ENCODE measurements around the gene SLC37A1.

DNA sequence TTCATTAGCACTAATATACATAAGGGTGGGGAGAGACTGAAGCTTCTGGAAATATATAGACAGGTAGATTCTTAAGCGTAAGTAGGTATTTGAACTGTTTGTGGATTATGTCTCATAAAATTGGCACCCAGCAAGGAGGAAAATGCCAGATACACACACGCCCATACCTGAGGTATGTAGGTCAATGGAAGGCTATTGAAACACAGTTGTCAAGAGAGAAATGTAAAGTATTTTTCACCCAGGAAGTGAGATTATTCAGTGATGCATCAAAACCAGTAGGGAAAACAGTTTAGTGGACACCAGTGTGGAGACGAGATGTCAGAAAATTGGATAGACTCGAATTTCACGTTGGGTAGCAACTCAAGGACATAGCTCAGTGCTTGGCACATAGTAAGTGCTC is 12.9 kb upstream of the SLC37A1 start:
- TF ChIP-seq ELF1 (IDR thresholded peaks at IDR 0.05; ENCODE audit: borderline replicate concordance, low read depth) (no peak), POLR2AphosphoS5 (IDR thresholded peaks at IDR 0.05; ENCODE audit: low read depth, low read length) (no peak), POLR2A (IDR thresholded peaks at IDR 0.05; ENCODE audit: borderline replicate concordance, extremely low read depth, insufficient read depth, insufficient read length) (no peak), SRF (IDR thresholded peaks at IDR 0.05; ENCODE audit: low read depth) (no peak)
- TF ChIP-seq, protein P1, sequence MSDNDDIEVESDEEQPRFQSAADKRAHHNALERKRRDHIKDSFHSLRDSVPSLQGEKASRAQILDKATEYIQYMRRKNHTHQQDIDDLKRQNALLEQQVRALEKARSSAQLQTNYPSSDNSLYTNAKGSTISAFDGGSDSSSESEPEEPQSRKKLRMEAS (IDR thresholded peaks at IDR 0.05) = no peak
- TF ChIP-seq, protein P2, sequence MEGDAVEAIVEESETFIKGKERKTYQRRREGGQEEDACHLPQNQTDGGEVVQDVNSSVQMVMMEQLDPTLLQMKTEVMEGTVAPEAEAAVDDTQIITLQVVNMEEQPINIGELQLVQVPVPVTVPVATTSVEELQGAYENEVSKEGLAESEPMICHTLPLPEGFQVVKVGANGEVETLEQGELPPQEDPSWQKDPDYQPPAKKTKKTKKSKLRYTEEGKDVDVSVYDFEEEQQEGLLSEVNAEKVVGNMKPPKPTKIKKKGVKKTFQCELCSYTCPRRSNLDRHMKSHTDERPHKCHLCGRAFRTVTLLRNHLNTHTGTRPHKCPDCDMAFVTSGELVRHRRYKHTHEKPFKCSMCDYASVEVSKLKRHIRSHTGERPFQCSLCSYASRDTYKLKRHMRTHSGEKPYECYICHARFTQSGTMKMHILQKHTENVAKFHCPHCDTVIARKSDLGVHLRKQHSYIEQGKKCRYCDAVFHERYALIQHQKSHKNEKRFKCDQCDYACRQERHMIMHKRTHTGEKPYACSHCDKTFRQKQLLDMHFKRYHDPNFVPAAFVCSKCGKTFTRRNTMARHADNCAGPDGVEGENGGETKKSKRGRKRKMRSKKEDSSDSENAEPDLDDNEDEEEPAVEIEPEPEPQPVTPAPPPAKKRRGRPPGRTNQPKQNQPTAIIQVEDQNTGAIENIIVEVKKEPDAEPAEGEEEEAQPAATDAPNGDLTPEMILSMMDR (IDR thresholded peaks at IDR 0.05 in 2 of 3, conservative IDR thresholded peaks at IDR 0.05 in 1 of 3; ENCODE audit: borderline replicate concordance in 1 of 3, insufficient read depth in 1 of 3, low read depth in 2 of 3, low read length in 2 of 3) = no peak
- TF ChIP-seq, protein P3, sequence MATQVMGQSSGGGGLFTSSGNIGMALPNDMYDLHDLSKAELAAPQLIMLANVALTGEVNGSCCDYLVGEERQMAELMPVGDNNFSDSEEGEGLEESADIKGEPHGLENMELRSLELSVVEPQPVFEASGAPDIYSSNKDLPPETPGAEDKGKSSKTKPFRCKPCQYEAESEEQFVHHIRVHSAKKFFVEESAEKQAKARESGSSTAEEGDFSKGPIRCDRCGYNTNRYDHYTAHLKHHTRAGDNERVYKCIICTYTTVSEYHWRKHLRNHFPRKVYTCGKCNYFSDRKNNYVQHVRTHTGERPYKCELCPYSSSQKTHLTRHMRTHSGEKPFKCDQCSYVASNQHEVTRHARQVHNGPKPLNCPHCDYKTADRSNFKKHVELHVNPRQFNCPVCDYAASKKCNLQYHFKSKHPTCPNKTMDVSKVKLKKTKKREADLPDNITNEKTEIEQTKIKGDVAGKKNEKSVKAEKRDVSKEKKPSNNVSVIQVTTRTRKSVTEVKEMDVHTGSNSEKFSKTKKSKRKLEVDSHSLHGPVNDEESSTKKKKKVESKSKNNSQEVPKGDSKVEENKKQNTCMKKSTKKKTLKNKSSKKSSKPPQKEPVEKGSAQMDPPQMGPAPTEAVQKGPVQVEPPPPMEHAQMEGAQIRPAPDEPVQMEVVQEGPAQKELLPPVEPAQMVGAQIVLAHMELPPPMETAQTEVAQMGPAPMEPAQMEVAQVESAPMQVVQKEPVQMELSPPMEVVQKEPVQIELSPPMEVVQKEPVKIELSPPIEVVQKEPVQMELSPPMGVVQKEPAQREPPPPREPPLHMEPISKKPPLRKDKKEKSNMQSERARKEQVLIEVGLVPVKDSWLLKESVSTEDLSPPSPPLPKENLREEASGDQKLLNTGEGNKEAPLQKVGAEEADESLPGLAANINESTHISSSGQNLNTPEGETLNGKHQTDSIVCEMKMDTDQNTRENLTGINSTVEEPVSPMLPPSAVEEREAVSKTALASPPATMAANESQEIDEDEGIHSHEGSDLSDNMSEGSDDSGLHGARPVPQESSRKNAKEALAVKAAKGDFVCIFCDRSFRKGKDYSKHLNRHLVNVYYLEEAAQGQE (IDR thresholded peaks at IDR 0.05; ENCODE audit: low read depth) = no peak
- TF ChIP-seq, protein P4, sequence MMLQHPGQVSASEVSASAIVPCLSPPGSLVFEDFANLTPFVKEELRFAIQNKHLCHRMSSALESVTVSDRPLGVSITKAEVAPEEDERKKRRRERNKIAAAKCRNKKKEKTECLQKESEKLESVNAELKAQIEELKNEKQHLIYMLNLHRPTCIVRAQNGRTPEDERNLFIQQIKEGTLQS (IDR thresholded peaks at IDR 0.05) = no peak

Data from HCT116 (cell line).